ENCODE measurements around the gene ANXA4. TPM values are rescaled to one million over a fixed set of nuclear protein-coding genes. Genes with fewer than 3 reads are reported as not detected.
"Not testable (repeated sequence)": the region's sequence is repeated elsewhere in the genome, so short reads cannot be mapped to it uniquely, and the experiment has no call there.

Gene ANXA4
- total RNA-seq, 1 donor from 2014 or later, result 122 TPM

- H3K4me3 ChIP-seq (ENCODE audit: insufficient read depth, low read depth, low read length), result no peak overlapping the region
- H2AFZ ChIP-seq (ENCODE audit: low read depth, low read length), result no peak overlapping the region
- no peaks in the 10 kb centered on the region for H4K20me1 ChIP-seq (ENCODE audit: insufficient read depth, low read length)
- no peak overlapping the region for H3K27ac ChIP-seq (ENCODE audit: low read depth, low read length)
- peaks cover 9% of the 10 kb centered on the region for H3K4me1 ChIP-seq (ENCODE audit: insufficient read depth, low read length)
- H3K9me3 Mint-ChIP-seq (ENCODE audit: unreplicated experiment), result no peaks in the 10 kb centered on the region
- no peaks in the 10 kb centered on the region for H3K27me3 Mint-ChIP-seq (ENCODE audit: low read depth, unreplicated experiment)
- DNase-seq (ENCODE audit: low read depth) (peak; percentile 44), FAIRE-seq (no peak)
- H3K9me3 ChIP-seq (ENCODE audit: insufficient read depth, low read depth, low read length), result no peaks in the 10 kb centered on the region
- H3K27me3 ChIP-seq (ENCODE audit: insufficient read depth, low read length), result no peaks in the 10 kb centered on the region
- H3K4me3 Mint-ChIP-seq (ENCODE audit: unreplicated experiment), result peak overlapping the region; percentile 64
- no peak overlapping the region for H3K9ac ChIP-seq (ENCODE audit: low read length)
- peaks cover 37% of the 10 kb centered on the region for H3K4me1 Mint-ChIP-seq (ENCODE audit: low read depth, unreplicated experiment)
- H3K27ac Mint-ChIP-seq (ENCODE audit: unreplicated experiment), result peak overlapping the region; percentile 92
- H3K36me3 ChIP-seq (ENCODE audit: insufficient read depth, low read length), result no peaks in the 10 kb centered on the region
- peaks cover 10% of the 10 kb centered on the region for H3K36me3 Mint-ChIP-seq (ENCODE audit: low read depth, unreplicated experiment)
- no peak overlapping the region for H3K4me2 ChIP-seq (ENCODE audit: low read length)
- TF ChIP-seq EZH2 (IDR thresholded peaks at IDR 0.05; ENCODE audit: insufficient read depth, low read length) (no peak), CTCF (IDR thresholded peaks at IDR 0.05; ENCODE audit: insufficient read depth, low read depth, low read length) (no peak)
- no peaks in the 10 kb centered on the region for H3K79me2 ChIP-seq (ENCODE audit: insufficient read depth, low read length)
These were observed 31.3 kb downstream of the ANXA4 start for GRCh38 chr2:69773206-69773605.

- not testable (repeated sequence) for H3K4me2 ChIP-seq (ENCODE audit: low read length); H3K4me3 Mint-ChIP-seq (ENCODE audit: unreplicated experiment); H3K27me3 ChIP-seq (ENCODE audit: insufficient read depth, low read length); H2AFZ ChIP-seq (ENCODE audit: low read depth, low read length); H3K27ac ChIP-seq (ENCODE audit: low read depth, low read length); H3K9ac ChIP-seq (ENCODE audit: low read length); H4K20me1 ChIP-seq (ENCODE audit: insufficient read depth, low read length); H3K79me2 ChIP-seq (ENCODE audit: insufficient read depth, low read length); H3K27ac Mint-ChIP-seq (ENCODE audit: unreplicated experiment); H3K4me3 ChIP-seq (ENCODE audit: insufficient read depth, low read depth, low read length); DNase-seq (ENCODE audit: low read depth); H3K9me3 Mint-ChIP-seq (ENCODE audit: unreplicated experiment); H3K9me3 ChIP-seq (ENCODE audit: insufficient read depth, low read depth, low read length); FAIRE-seq; H3K27me3 Mint-ChIP-seq (ENCODE audit: low read depth, unreplicated experiment); H3K36me3 ChIP-seq (ENCODE audit: insufficient read depth, low read length)
- H3K4me1 ChIP-seq (ENCODE audit: insufficient read depth, low read length), result peaks cover 12% of the 10 kb centered on the region
- Mint-ChIP-seq H3K36me3 (ENCODE audit: low read depth, unreplicated experiment) (peaks cover 12% of the 10 kb centered on the region), H3K4me1 (ENCODE audit: low read depth, unreplicated experiment) (peaks cover 37% of the 10 kb centered on the region)
These were observed 32.5 kb downstream of the ANXA4 start for GRCh38 chr2:69774258-69774983.

GRCh38 chr2:69774984-69775982 is 33.3 kb downstream of the ANXA4 start:
- Histone ChIP-seq H4K20me1 (ENCODE audit: insufficient read depth, low read length) (no peaks in the 10 kb centered on the region), H3K9me3 (ENCODE audit: insufficient read depth, low read depth, low read length) (no peaks in the 10 kb centered on the region), H3K36me3 (ENCODE audit: insufficient read depth, low read length) (no peaks in the 10 kb centered on the region), H3K27ac (ENCODE audit: low read depth, low read length) (no peak overlapping the region), H3K4me3 (ENCODE audit: insufficient read depth, low read depth, low read length) (no peak overlapping the region), H3K27me3 (ENCODE audit: insufficient read depth, low read length) (no peaks in the 10 kb centered on the region), H3K79me2 (ENCODE audit: insufficient read depth, low read length) (no peaks in the 10 kb centered on the region), H2AFZ (ENCODE audit: low read depth, low read length) (no peak overlapping the region), H3K4me2 (ENCODE audit: low read length) (no peak overlapping the region), H3K4me1 (ENCODE audit: insufficient read depth, low read length) (peaks cover 7% of the 10 kb centered on the region), H3K9ac (ENCODE audit: low read length) (no peak overlapping the region)
- Mint-ChIP-seq H3K4me1 (ENCODE audit: low read depth, unreplicated experiment) (peaks cover 36% of the 10 kb centered on the region), H3K27ac (ENCODE audit: unreplicated experiment) (no peak overlapping the region), H3K36me3 (ENCODE audit: low read depth, unreplicated experiment) (peaks cover 19% of the 10 kb centered on the region), H3K9me3 (ENCODE audit: unreplicated experiment) (no peaks in the 10 kb centered on the region), H3K4me3 (ENCODE audit: unreplicated experiment) (no peak overlapping the region), H3K27me3 (ENCODE audit: low read depth, unreplicated experiment) (no peaks in the 10 kb centered on the region)
- TF ChIP-seq CTCF (IDR thresholded peaks at IDR 0.05; ENCODE audit: insufficient read depth, low read depth, low read length) (no peak), EZH2 (IDR thresholded peaks at IDR 0.05; ENCODE audit: insufficient read depth, low read length) (no peak)
- DNase-seq (ENCODE audit: low read depth) (no peak), FAIRE-seq (no peak)

Measured in astrocyte (in vitro differentiated cells and primary cell).